Measurements from ENCODE around the gene GRPEL1. TPM values are rescaled to one million over a fixed set of nuclear protein-coding genes. Genes with fewer than 3 reads are reported as not detected.

GRPEL1 gene
- total RNA-seq, 1 donor from 2014 or later, result 11.0 TPM

DNA sequence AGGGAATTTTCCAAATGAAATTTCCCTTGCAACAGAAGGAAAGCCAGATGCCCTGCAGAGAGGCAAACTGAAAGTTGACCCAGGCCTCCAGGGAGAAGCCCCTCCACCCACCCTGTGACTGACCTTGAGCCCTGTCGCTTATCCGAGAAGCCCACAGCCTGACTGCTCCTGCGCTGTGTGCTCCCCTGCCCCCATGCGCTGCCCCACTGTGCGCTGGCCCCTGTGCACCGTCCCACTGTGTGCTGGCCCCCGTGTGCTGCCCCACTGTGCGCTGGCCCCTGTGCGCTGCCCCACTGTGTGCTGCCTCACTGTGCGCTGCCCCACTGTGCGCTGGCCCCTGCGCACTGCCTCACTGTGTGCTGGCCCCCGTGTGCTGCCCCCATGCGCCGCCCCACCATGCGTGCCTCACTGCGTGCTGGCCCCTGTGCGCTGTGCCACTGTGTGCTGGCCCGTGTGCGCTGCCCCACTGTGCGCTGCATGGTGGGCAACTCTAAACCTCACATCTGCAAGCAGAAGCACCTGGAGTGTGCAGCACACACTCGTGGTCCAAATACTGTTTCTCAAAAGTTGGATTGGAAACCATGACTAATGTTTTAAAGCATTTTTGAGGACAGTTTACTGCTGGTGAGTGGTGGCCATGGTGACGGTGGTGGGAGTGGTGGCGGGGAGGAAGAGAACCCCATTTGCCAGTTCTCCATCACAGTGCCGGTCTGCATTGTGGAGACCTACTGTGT lies 8.3 kb upstream of the GRPEL1 start:
- no peaks in the 10 kb centered on the region for H3K36me3 ChIP-seq
- peaks cover under 1% of the 10 kb centered on the region for H3K4me1 ChIP-seq
- H3K27ac ChIP-seq, result no peak overlapping the region
- intact Hi-C loops (cut with DNase I), result loop anchor here (10.0 kb wide), 1 partner anchor 351 kb away; no protein-coding TSS in a partner anchor
- no peaks in the 10 kb centered on the region for H3K9me3 ChIP-seq
- H3K27me3 ChIP-seq, result no peaks in the 10 kb centered on the region
- DNase-seq (ENCODE audit: extremely low spot score in 2 of 2), result no peak
- TF ChIP-seq CTCF (IDR thresholded peaks at IDR 0.05) (no peak), POLR2A (IDR thresholded peaks at IDR 0.05) (no peak), POLR2AphosphoS5 (IDR thresholded peaks at IDR 0.05; ENCODE audit: insufficient read depth in 1 of 2, low read depth in 1 of 2) (no peak)
- H3K4me3 ChIP-seq, result no peak overlapping the region

DNA sequence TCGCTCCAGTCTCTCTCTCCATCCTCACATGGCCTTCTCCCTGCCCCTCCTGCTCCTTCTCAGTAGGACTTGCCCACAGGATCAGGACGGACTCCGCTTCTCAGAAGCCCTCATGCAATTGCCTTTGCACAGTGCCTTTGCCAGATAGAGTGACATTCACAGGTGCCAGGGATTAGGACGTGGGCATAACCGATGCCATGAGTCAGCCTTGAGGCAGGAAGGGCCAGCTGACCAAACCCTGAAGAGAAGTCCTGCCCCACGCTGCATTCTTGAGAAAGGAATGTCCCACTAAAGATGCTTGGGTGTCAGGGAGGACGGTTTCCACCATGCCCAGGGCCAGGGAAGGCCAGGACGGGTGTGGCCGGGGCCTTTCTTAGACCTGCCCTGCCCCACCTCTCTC lies 6.6 kb upstream of the GRPEL1 start:
- Histone ChIP-seq H3K36me3 (no peaks in the 10 kb centered on the region), H3K9me3 (no peaks in the 10 kb centered on the region), H3K4me3 (no peak overlapping the region), H3K27ac (no peak overlapping the region), H3K27me3 (no peaks in the 10 kb centered on the region), H3K4me1 (peaks cover 9% of the 10 kb centered on the region)
- DNase-seq (ENCODE audit: extremely low spot score in 2 of 2), result no peak
- no peak for TF ChIP-seq POLR2AphosphoS5 (IDR thresholded peaks at IDR 0.05; ENCODE audit: insufficient read depth in 1 of 2, low read depth in 1 of 2)
- intact Hi-C loops (cut with DNase I), result loop anchor here (10.0 kb wide), 1 partner anchor 350 kb away; no protein-coding TSS in a partner anchor

DNA sequence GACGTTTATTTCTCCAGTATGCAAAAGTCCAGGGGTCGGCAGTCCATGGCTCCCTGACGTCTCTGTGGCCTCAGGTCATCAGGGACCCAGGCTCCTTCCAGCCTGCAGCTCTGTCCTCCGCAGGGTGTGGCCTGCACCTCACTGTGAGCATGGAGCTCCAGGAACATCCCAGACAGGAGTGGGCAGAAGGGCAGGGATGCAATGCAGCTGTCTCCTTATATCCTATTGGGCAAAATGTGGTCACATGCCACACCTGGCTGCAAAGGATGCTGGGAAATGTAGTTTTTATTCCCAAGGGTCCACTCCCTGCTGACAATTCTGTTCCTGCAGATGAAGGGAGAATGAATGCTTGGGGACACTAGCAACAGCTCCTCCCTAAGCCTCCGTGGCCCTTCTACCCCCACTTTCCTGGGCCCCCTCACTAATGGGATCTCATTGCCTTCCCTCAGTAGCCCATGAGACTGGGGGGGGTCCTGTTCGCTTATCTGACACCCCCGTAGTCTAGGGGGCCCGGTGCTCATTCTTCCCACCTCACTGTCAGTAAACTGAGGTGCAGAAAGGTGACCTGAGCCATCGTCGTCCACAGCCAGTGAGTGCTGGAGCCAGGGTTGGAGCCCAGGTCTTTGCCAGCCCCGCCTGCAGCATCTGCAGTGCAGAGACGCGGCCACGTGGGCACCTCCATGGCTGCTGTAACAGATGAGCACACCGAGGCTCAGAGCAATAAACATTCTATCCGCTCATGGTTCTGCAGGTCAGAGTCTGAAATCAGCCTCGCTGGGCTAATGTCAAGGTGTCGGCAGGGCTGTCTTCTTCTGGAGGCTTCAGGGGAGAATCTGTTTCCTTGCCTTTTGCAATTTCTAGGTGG lies 5.9 kb upstream of the GRPEL1 start:
- no peaks in the 10 kb centered on the region for H3K36me3 ChIP-seq
- TF ChIP-seq POLR2AphosphoS5 (IDR thresholded peaks at IDR 0.05; ENCODE audit: insufficient read depth in 1 of 2, low read depth in 1 of 2) (no peak), CTCF (IDR thresholded peaks at IDR 0.05) (no peak), POLR2A (IDR thresholded peaks at IDR 0.05) (no peak)
- H3K27me3 ChIP-seq, result no peaks in the 10 kb centered on the region
- intact Hi-C loops (cut with DNase I), result loop anchor here (10.0 kb wide), 1 partner anchor 349 kb away; no protein-coding TSS in a partner anchor
- H3K27ac ChIP-seq, result no peak overlapping the region
- no peaks in the 10 kb centered on the region for H3K9me3 ChIP-seq
- no peak for DNase-seq (ENCODE audit: extremely low spot score in 2 of 2)
- H3K4me3 ChIP-seq, result no peak overlapping the region
- peaks cover 15% of the 10 kb centered on the region for H3K4me1 ChIP-seq

DNA sequence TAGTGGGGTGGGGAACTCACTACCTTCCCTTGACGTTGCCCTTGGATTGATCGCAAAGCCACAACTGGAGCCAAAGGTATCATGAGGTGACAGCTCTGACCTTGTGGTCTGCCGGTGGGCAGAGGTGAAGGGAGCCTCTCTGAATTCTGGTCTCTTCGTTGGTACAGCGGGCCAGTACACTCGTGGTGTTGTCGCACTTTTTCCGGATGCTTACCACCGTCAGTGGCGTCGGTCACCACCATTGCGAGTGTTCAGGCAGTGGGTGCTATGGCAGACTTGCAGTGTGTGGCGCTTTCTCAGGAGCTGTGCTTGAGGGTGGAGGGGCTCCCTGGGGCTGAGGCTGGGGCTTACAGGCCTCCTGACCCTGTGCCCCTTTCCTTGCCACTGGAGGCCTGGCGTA lies 5.2 kb upstream of the GRPEL1 start:
- no peaks in the 10 kb centered on the region for H3K27me3 ChIP-seq
- intact Hi-C loops (cut with DNase I), result loop anchor here (10.0 kb wide), 1 partner anchor 348 kb away; no protein-coding TSS in a partner anchor
- H3K9me3 ChIP-seq, result no peaks in the 10 kb centered on the region
- TF ChIP-seq POLR2AphosphoS5 (IDR thresholded peaks at IDR 0.05; ENCODE audit: insufficient read depth in 1 of 2, low read depth in 1 of 2), result no peak
- TF ChIP-seq POLR2A (IDR thresholded peaks at IDR 0.05), result no peak
- TF ChIP-seq CTCF (IDR thresholded peaks at IDR 0.05), result no peak
- no peaks in the 10 kb centered on the region for H3K36me3 ChIP-seq
- H3K27ac ChIP-seq, result no peak overlapping the region
- H3K4me1 ChIP-seq, result peaks cover 19% of the 10 kb centered on the region
- DNase-seq (ENCODE audit: extremely low spot score in 2 of 2), result no peak
- H3K4me3 ChIP-seq, result no peak overlapping the region

DNA sequence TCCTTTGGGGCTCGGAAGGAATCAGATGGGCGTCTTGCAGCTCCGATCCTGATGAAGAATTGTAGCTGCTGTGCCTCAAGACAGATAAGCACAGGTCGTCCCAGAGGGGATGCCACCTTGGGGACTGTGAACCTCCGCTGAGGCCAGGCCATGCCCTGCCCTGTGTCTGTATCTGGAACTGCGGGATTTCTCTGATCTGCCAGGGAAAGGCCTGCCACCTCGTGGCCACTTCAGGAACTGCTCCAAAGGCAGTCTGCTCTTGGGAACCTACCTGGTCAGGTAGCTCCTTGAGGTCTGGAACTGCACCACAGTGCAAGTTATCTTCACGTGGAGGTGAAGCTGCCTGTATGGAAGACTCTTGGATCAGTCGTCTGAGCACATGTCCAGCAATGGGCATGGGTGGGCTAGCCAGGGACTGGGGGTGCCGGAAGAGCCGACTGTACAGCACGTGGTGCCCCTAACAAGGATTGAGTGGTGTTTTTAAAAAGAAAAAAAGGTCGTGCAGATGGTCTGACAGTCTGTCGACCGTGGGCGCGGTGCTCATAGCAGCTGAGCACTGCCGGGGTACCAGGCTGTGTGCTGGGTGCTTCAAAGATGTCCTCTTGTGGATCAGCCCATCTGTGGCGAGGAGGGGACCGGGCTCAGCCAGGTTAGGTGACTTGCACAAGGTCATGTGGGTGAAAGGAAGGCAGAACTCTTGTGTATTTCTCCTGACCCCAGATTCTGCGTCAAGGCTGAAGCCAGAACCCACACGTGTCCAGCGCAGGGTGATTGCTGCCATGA lies 3.1 kb upstream of the GRPEL1 start:
- TF ChIP-seq POLR2AphosphoS5 (IDR thresholded peaks at IDR 0.05; ENCODE audit: insufficient read depth in 1 of 2, low read depth in 1 of 2) (peak in 1 of 2 donors; percentile 66), CTCF (IDR thresholded peaks at IDR 0.05) (peak; percentile 94 to 99 (median 96)), POLR2A (IDR thresholded peaks at IDR 0.05) (no peak)
- Histone ChIP-seq H3K27ac (no peak overlapping the region), H3K36me3 (no peaks in the 10 kb centered on the region), H3K27me3 (no peaks in the 10 kb centered on the region), H3K4me3 (no peak overlapping the region), H3K9me3 (no peaks in the 10 kb centered on the region), H3K4me1 (peaks cover 35% of the 10 kb centered on the region)
- no peak for DNase-seq (ENCODE audit: extremely low spot score in 2 of 2)
- intact Hi-C loops (cut with DNase I), result loop anchor here (10.0 kb wide), 1 partner anchor 346 kb away; no protein-coding TSS in a partner anchor

Measured in vagina (tissue), 2 donors.